Stimulated activated CD8-positive, alpha-beta memory T cell treated with anti-CD3 and anti-CD28 coated beads, Interleukin-7, amount 100 ng/mL, for 4 hours (primary cell): Measurements from ENCODE around the gene CIITA.
"Not testable (repeated sequence)": the region's sequence is repeated elsewhere in the genome, so short reads cannot be mapped to it uniquely, and the experiment has no call there.

ENCODE experiments used
- DNase-seq, 2 donors: peaks; one replicate each; pipeline ENCODE4 v3.0.0-alpha.2; 2020; ENCODE audit warnings: low read depth in 2 of 2

The CIITA gene

DNA sequence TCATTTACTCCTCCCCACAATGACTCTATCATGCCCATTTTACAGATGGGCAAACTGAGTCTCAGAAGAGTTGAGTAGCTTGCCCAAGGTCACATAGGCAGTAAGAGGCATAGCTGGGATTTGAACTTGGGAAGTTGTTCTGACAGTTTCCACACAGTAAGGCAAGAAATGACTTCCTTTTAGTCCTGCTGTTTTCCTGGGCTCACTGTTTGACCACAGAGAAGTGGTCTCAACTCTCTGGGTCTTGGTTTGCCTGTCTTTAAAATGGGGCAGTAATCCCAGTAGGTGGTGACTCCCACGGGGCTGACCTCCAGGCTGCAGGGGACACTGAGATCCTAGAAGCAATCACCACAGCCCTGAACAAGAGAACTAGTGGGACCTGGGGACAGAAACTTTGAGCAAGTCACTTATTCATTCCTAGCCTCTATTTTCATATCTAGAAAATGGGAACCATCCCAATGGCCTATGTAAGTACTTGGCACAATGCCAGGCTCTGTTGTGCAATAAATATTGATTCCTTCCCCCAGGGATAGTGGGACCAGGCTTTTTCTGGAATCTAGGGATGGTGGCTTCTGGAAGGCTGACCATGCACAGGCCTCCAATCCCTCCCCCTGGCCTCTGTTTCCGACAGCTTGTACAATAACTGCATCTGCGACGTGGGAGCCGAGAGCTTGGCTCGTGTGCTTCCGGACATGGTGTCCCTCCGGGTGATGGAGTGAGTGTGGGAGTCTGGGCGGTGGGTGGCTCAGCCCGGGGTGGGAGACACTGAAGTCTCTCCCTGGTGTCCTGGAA, 44.7 kb downstream of the CIITA start:
- no peak for DNase-seq

GRCh38 chr16:10922328-10923145, 45.5 kb downstream of the CIITA start:
- no peak for DNase-seq

DNA sequence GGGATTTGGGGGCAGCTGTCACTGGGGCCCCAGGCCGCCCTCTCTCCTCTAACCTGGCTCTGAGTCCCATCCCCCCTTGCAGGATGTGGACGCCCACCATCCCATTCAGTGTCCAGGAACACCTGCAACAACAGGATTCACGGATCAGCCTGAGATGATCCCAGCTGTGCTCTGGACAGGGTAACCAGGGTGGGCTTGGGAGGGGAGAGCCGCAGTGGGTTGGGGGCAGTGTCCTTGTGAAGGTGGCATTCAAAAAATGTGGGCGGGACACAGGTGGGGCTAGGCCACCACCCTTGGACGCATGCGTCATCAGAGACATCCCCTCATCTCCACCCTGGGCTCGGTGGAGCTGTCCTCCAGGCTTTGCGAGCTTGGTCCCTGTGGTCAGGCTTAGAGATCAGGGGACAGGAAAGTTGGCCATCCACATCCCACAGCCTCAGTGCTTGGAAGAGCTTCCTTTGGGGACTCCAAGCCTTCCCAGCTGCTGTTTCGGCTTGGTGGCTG, 46.2 kb downstream of the CIITA start:
- DNase-seq = no peak

GRCh38 chr16:10923650-10924214, 46.7 kb downstream of the CIITA start:
- DNase-seq = no peak

- DNase-seq = not testable (repeated sequence)
Measured at GRCh38 chr16:10925285-10925684, 48.3 kb downstream of the CIITA start.

GRCh38 chr16:10926094-10926493, 49.1 kb downstream of the CIITA start:
- no peak for DNase-seq

- no peak for DNase-seq
Measured at GRCh38 chr16:10926867-10927266, 49.9 kb downstream of the CIITA start.

DNA sequence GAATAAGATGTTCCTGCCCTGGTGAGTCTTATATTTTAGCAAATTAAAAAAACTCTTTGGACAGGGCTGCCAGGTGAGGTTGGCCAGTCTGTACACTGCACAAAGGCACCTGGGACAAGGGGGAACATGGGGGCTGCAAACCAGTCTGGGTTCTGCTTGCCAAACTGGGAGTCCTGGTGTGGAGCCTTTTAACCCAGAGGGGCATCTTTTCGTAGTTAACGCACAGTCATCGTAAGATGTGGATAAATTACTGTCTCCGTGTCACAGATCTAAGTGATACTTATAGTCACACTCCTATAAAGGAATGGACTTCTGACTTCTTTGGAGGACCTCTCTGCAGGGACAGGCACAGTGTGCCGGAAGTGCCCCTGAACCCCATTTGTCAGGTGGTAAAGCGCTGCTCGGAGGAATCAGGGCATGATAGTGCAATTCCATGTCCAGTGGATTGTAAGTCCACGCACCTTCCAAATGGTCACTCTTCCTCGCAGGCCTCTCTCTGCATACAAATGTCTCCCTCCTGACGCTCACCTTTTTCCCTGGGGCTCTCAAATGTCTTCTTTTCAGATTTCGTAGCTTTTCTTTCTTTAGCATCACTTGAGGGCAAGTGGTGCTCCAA, 50.6 kb downstream of the CIITA start:
- no peak for DNase-seq

- not testable (repeated sequence) for DNase-seq
Measured at GRCh38 chr16:10929097-10929496, 52.1 kb downstream of the CIITA start.

- no peak for DNase-seq
Measured at GRCh38 chr16:10929853-10930754, 53.1 kb downstream of the CIITA start.

GRCh38 chr16:10930755-10931093, 53.7 kb downstream of the CIITA start:
- DNase-seq = no peak

DNA sequence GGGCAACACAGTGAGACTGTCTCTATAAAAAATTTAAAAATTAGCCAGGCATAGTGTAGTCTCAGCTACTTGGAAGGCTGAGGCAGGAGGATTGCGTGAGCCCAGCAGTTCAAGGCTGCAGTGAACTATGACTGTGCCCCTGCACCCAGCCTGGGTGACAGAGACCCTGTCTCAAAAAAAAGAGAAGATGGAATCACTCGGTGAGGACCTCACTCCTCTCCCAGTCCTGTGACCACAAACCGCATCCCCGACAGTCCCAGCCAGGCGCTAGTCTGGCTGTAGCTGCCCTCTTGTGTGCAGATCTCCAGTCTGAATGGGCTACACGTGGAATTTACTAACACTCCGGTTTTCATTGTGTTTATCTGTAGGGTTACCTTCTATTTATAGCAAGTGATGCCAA, 54.1 kb downstream of the CIITA start:
- DNase-seq = no peak

GRCh38 chr16:10931977-10932632, 55.1 kb downstream of the CIITA start:
- DNase-seq = no peak

DNA sequence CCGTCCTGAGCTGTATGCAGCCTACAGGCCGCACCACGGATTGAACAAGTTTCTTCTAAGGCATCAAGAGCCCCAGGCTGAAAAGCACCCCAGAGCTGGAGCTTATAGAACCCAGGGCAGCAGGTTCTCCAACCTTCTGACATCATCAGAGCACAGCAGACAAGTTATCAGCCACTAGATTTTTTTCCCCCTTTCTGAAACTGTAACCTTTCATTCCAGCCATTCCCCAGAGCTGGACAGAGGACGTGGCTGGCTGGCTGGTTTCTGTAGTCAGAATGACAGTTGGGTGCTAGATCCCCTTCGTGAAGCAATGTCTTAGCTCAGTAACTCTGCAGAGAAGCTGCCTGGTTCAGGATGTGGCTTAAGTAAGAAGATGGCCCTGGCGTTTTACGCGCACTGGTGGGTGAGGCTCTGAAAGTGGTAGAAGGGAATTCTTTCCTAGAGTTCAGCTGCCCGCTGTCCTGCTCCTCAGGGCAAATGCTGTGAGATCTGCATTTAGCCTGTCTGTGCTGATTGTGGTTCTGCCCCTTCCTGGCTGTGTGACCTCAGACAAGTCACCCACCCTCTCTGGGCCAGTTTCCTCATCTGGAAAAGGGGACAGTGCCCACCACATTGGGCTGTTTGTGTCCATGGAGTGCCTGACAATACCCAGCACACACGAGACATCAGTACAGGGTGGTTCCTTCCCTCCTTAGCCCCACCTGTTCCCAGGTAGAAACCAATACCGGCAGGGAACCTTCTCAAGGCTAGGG, 56.1 kb downstream of the CIITA start:
- no peak for DNase-seq

DNA sequence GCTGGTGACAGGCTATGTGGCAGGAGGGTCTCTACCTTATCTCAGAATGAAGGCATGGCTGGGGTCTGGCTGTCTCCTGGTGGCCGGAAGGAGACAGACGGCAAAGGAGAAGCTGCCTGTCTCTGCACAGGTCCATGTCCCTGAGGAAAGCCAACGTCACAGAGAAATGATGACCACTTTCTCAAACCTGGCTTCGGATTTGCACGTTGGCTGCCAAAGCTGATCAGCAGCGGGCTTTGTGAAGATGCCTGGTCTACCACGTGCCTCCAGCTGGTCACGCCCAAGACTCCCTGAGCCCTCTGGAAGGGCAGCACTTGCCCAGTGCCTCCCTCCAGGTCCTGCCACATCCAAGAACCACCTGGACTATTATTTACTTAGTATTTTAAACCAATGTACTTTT, 56.9 kb downstream of the CIITA start:
- no peak for DNase-seq

DNA sequence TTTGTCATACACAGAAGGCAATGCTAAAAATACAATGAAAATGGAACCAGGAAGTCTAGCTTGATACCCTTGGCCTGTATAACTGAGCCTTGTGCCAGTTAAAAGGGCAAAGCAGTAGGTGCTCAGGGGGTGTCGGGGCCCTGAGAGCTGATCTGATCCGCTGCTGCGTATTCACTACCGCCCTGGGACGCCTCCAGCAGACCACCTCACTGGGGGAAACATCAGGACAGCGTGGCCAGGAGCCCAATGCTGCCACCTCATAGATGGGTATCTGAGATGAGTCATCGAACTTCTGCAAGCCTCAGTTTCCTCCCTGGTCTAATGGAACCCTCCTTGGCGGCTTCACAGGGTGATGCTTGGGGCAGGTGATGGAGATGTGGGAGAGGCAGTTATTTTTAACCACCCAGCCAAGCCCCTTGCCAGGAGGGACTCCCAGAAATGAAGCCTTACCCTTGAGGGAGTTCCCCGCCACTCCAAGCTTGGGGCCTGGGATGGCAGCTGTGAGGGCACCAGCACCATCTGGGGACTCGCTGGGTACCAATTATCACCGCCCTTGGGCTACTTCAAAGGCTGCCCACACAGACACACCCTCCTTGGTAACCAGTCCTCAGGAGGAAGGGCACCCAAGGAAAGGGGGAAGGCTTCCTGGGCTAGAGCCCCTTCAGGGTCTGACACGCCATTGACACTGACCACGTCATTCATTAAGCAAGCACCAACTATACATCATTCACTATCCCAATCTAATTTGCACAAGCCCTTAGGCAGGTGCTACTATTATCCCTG, 57.5 kb downstream of the CIITA start:
- no peak for DNase-seq

DNA sequence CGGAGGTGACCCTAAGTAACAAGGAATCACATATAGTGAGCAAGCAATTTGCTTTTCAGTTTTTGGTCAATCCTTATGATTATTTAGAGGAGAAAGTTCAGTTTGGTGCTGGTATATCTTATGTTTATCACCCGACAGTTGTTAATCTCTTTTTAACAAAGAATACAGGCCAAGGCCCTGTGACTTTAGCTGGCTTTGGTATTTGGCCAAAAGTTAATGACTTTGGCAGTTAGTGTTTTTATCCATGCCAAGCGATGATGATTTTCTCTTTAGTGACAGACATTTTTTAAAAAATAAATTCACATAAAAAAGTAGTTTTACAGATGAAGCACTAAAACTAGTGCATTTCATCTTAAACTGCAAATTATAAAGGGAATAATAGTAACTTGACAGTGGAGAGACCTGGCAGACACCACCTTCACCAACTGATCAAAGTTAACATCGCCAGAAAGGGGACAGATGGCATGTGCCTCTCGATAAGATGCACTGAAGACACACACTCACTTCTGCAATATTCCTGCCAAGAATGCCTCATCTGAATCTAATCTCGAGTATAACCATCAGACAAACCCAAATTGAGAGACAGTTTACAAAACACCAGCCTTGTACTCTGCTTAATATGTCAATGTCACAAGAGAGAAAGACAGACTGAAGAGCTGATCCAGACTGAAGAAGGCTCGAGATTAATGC, 58.4 kb downstream of the CIITA start:
- no peak for DNase-seq

- no peak for DNase-seq
Measured at GRCh38 chr16:10936272-10936984, 59.4 kb downstream of the CIITA start.
